Prostate gland (tissue), 2 donors: Measurements from ENCODE around the gene TSHZ2. TPM values are rescaled to one million over a fixed set of nuclear protein-coding genes. Genes with fewer than 3 reads are reported as not detected.
"Not testable (repeated sequence)": the region's sequence is repeated elsewhere in the genome, so short reads cannot be mapped to it uniquely, and the experiment has no call there.

Experiments used
- DNase-seq: peaks from one replicate; pipeline ENCODE4 v3.0.0-alpha.2; 2019; ENCODE audit warnings: low spot score
- H3K27ac ChIP-seq, 2 donors: fragments of 200-600 bp; sonication (generic); 2 replicates each; pipeline ENCODE4 v1.5.1; 2017 to 2019
- H3K27me3 ChIP-seq: fragments of 200-600 bp; sonication (generic); replicated peaks from 2 replicates; pipeline ENCODE4 v1.5.1; 2019; ENCODE audit not compliant: insufficient read depth
- H3K36me3 ChIP-seq, 2 donors: fragments of 200-600 bp; sonication (generic); 1 replicate in 1 of 2; 2 replicates in 1 of 2; pipeline versions ENCODE4 v1.5.1 to v1.8.1; 2017 to 2019
- H3K4me1 ChIP-seq: fragments of 200-600 bp; sonication (generic); replicated peaks from 2 replicates; pipeline ENCODE4 v1.5.1; 2019
- H3K4me3 ChIP-seq, 2 donors: fragments of 200-600 bp; sonication (generic); 2 replicates each; pipeline ENCODE4 v1.5.1; 2017 to 2019
- H3K9me3 ChIP-seq: fragments of 200-600 bp; sonication (generic); 2 replicates; pipeline ENCODE4 v1.5.1; 2017
- POLR2A ChIP-seq: fragments of 450-650 bp; IDR thresholded peaks from one replicate; pipeline ENCODE4 v1.6.1; 2016; ENCODE audit warnings: antibody characterized with exemption, mild to moderate bottlenecking
- POLR2AphosphoS5 ChIP-seq: sonication (generic); formaldehyde crosslinking; IDR thresholded peaks from one replicate; pipeline ENCODE4 v1.6.1; 2017; ENCODE audit warnings: antibody characterized with exemption
- WGBS: methylation state at CpG from one replicate; pipeline ENCODE4 v1.1.5; 2018; 5-methylcytosine and 5-hydroxymethylcytosine counted together
- intact Hi-C: fragments of 100-400 bp; cut with DNase I; formaldehyde crosslinking; loops from one replicate; pipeline ENCODE4 v1.14.2; 2022
- total RNA-seq, 2 donors: library from RNA; depleted of rRNA; stranded (reverse); fragments of >200 nt; gene quantifications; one replicate each; pipeline ENCODE4 v1.1.0, GENCODE V29; 2016
- TF ChIP-seq, protein P1 (sequence below), 4 experiments: fragments of 200-600 bp in 2 of 4; fragments of 450-650 bp in 2 of 4; sonication (generic) in 2 of 4; IDR thresholded peaks; 1 replicate in 3 of 4; 2 replicates in 1 of 4; pipeline ENCODE4 v1.5.1; 2016 to 2019; ENCODE audit warnings: antibody characterized with exemption in 4 of 4, mild to moderate bottlenecking in 2 of 4, moderate library complexity in 2 of 4

Gene TSHZ2
- total RNA-seq, 2 donors from 2014 or later: 9.8 to 35.1 TPM

DNA sequence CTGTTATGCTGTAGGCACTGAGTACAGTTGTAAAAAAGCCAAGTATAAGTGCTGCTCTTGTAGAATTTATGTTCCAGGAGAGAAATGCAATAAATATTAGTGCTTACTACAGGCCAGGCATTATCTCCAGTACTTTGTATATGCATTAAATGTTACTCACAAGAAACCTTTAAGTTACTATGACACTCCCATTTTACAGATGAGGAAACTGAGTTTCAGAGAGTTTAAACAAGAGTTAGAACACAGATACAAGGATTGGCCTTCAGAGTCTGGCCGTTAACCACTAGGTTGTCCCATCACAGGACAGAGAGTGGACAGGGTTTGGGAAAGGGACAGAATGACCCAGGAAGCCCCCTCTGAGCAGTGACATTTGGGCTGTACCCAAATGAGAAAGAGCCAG, 347.0 kb downstream of the TSHZ2 start:
- no peak for DNase-seq
- H3K9me3 ChIP-seq: no peaks in the 10 kb centered on the region
- no peak overlapping the region for H3K27ac ChIP-seq
- H3K4me3 ChIP-seq: no peak overlapping the region
- H3K27me3 ChIP-seq: no peaks in the 10 kb centered on the region
- intact Hi-C loops: no loop called here
- H3K36me3 ChIP-seq: no peaks in the 10 kb centered on the region
- TF ChIP-seq, protein P1, sequence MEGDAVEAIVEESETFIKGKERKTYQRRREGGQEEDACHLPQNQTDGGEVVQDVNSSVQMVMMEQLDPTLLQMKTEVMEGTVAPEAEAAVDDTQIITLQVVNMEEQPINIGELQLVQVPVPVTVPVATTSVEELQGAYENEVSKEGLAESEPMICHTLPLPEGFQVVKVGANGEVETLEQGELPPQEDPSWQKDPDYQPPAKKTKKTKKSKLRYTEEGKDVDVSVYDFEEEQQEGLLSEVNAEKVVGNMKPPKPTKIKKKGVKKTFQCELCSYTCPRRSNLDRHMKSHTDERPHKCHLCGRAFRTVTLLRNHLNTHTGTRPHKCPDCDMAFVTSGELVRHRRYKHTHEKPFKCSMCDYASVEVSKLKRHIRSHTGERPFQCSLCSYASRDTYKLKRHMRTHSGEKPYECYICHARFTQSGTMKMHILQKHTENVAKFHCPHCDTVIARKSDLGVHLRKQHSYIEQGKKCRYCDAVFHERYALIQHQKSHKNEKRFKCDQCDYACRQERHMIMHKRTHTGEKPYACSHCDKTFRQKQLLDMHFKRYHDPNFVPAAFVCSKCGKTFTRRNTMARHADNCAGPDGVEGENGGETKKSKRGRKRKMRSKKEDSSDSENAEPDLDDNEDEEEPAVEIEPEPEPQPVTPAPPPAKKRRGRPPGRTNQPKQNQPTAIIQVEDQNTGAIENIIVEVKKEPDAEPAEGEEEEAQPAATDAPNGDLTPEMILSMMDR (IDR thresholded peaks at IDR 0.05): no peak
- no peak for TF ChIP-seq POLR2AphosphoS5
- no peak for TF ChIP-seq POLR2A
- H3K4me1 ChIP-seq: no peaks in the 10 kb centered on the region
- 96% methylated on average over 1 of the region's 1 CpG for WGBS

DNA sequence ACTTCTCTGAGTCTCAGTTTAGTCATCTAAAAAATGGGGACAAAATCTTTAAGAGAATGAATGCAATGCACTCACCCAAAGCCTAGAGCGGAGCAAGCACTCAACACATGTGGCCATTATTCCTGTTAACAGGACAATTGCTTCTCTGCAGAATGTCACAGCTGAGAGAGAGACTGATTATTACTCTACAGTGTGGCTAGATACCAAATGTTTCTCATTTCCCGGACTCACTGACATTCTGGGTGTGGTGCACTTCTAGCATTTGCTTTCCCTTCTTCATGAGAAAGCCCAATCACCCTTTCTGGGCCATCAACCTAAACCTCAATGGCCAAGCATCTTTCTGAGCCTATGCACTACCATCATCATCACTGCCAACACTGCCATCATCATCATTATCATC, 347.6 kb downstream of the TSHZ2 start:
- DNase-seq: no peak
- intact Hi-C loops: no loop called here
- H3K27ac ChIP-seq: no peak overlapping the region
- no peak overlapping the region for H3K4me3 ChIP-seq
- no peaks in the 10 kb centered on the region for H3K4me1 ChIP-seq
- no peaks in the 10 kb centered on the region for H3K9me3 ChIP-seq
- WGBS: 94% methylated on average over 2 of the region's 2 CpGs
- H3K36me3 ChIP-seq: no peaks in the 10 kb centered on the region
- TF ChIP-seq, protein P1 (IDR thresholded peaks at IDR 0.05): no peak
- TF ChIP-seq POLR2A (no peak), POLR2AphosphoS5 (no peak)
- H3K27me3 ChIP-seq: no peaks in the 10 kb centered on the region

DNA sequence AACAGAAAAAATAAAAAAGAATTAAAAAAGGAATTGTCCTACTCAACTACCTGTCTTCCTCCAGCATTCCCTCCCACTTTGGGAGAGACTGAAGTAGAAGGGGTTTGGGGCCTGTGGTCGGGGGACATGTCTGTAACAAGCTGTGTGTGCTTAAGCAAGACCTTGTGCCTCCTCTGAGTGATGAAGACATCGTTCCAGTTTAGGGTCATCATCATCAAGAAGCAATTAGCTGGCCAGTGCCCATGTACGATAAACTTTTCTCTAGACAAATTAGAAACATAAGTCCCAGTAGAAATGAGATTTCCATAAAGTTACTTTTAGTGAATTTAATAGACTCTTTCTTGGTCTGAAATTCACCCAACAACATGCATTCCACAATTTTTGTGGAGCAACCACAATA, 348.5 kb downstream of the TSHZ2 start:
- no peak for DNase-seq
- no peaks in the 10 kb centered on the region for H3K4me1 ChIP-seq
- no peak overlapping the region for H3K4me3 ChIP-seq
- TF ChIP-seq, protein P1 (IDR thresholded peaks at IDR 0.05): no peak
- TF ChIP-seq POLR2AphosphoS5 (no peak), POLR2A (no peak)
- intact Hi-C loops: no loop called here
- H3K27me3 ChIP-seq: no peaks in the 10 kb centered on the region
- H3K36me3 ChIP-seq: no peaks in the 10 kb centered on the region
- 77% methylated on average over 3 of the region's 3 CpGs for WGBS
- H3K9me3 ChIP-seq: no peaks in the 10 kb centered on the region
- H3K27ac ChIP-seq: no peak overlapping the region

DNA sequence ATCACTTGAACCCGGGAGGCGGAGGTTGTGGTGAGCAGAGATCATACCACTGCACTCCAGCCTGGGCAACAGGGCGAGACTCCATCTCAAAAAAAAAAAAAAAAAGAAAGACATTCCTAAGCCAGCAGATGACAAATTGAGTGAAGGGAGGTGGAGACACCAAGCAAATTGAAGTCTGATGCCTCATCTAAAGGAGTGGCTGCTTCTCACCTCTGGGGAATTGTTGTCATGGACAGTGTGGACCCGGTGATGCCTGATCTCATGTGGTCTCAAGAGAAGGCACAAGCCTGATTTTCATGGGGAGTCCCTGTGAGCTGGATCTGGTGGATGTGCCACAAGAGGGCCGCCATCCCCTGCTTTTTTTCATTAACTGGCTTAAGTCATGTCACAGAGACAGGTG, 349.4 kb downstream of the TSHZ2 start:
- H3K36me3 ChIP-seq: no peaks in the 10 kb centered on the region
- no peaks in the 10 kb centered on the region for H3K27me3 ChIP-seq
- no peak overlapping the region for H3K4me3 ChIP-seq
- no peak overlapping the region for H3K27ac ChIP-seq
- intact Hi-C loops: no loop called here
- 96% methylated on average over 5 of the region's 5 CpGs for WGBS
- H3K4me1 ChIP-seq: no peaks in the 10 kb centered on the region
- no peaks in the 10 kb centered on the region for H3K9me3 ChIP-seq
- DNase-seq: no peak
- TF ChIP-seq, protein P1 (IDR thresholded peaks at IDR 0.05): no peak
- TF ChIP-seq POLR2A (no peak), POLR2AphosphoS5 (no peak)

DNA sequence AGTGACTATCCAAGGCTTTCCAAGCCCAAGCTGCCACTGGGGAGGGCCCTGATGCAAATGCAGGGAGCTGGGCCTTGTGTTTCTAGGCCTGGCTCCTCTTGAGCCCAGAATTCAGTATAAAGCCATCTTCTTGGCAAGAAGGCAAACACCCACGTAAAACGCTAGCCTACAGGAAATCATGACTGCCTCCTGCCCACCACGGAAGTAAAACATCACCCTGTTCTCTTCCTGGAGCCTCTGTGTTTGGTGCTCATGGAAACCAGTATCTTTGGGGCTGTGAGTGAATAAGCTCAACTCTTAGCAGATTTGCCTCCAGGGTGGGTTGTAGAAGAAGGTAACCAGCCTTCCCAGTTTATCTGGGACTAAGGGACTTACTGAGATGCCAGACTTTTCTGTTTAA, 350.5 kb downstream of the TSHZ2 start:
- WGBS: 64% methylated on average over 3 of the region's 3 CpGs
- H3K9me3 ChIP-seq: no peaks in the 10 kb centered on the region
- no peaks in the 10 kb centered on the region for H3K36me3 ChIP-seq
- DNase-seq: no peak
- intact Hi-C loops: no loop called here
- no peak overlapping the region for H3K27ac ChIP-seq
- no peak overlapping the region for H3K4me3 ChIP-seq
- no peaks in the 10 kb centered on the region for H3K27me3 ChIP-seq
- TF ChIP-seq POLR2AphosphoS5: no peak
- H3K4me1 ChIP-seq: no peaks in the 10 kb centered on the region

DNA sequence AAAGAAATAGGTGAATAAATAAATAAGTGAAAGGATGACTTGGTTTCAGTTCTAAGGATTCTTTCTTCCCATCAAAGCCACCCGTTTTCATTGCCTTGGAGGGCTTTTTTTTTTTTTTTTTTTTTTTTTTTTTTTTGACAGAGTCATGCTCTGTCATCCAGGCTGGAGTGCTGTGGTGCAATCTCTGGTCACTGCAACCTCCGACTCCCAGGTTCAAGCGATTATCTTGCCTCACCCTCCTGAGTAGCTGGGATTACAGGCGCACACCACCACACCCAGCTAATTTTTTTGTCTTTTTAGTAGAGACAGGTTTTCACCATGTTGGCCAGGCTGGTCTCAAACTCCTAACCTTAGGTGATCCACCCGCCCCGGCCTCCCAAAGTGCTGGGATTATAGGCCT, 351.3 kb downstream of the TSHZ2 start:
- H3K36me3 ChIP-seq, intact Hi-C loops, H3K27ac ChIP-seq, DNase-seq, H3K27me3 ChIP-seq, H3K9me3 ChIP-seq, H3K4me1 ChIP-seq, H3K4me3 ChIP-seq: not testable (repeated sequence)
- WGBS: 93% methylated on average over 6 of the region's 6 CpGs
